Stimulated activated CD8-positive, alpha-beta memory T cell treated with anti-CD3 and anti-CD28 coated beads, Interleukin-2, amount 100 ng/mL, for 1 hour (primary cell): ENCODE results near the gene FAM217A.
"Not testable (repeated sequence)": the region's sequence is repeated elsewhere in the genome, so short reads cannot be mapped to it uniquely, and the experiment has no call there.

Experiments used
- DNase-seq, 2 donors: peaks; one replicate each; pipeline ENCODE4 v3.0.0-alpha.2; 2020; ENCODE audit warnings: low read depth in 2 of 2

FAM217A gene

GRCh38 chr6:4078691-4079471 is at the start of gene FAM217A:
Gene FAM217A (minus strand): TSS chr6:4079137. CDS start chr6:4077414, 1,723 bp downstream.
- no peak for DNase-seq

GRCh38 chr6:4128072-4128471 is 49.1 kb upstream of the FAM217A start:
- no peak for DNase-seq

- DNase-seq = no peak
These were observed 47.3 kb upstream of the FAM217A start for GRCh38 chr6:4125933-4126864.

GRCh38 chr6:4125500-4125899 is 46.6 kb upstream of the FAM217A start:
- no peak for DNase-seq

- DNase-seq = no peak
These were observed 45.4 kb upstream of the FAM217A start for GRCh38 chr6:4124351-4124750.

GRCh38 chr6:4115741-4116140 is 36.8 kb upstream of the FAM217A start:
- DNase-seq = no peak

GRCh38 chr6:4114123-4114522 is 35.2 kb upstream of the FAM217A start:
- DNase-seq = no peak

- no peak for DNase-seq
These were observed 34.7 kb upstream of the FAM217A start for GRCh38 chr6:4113649-4114048.

GRCh38 chr6:4112366-4112765 is 33.4 kb upstream of the FAM217A start:
- no peak for DNase-seq

GRCh38 chr6:4109363-4109815 is 30.5 kb upstream of the FAM217A start:
- not testable (repeated sequence) for DNase-seq

- no peak for DNase-seq
These were observed 29.7 kb upstream of the FAM217A start for GRCh38 chr6:4108561-4109093.

GRCh38 chr6:4107873-4108272 is 28.9 kb upstream of the FAM217A start:
- DNase-seq = no peak

- DNase-seq = no peak
These were observed 27.1 kb upstream of the FAM217A start for GRCh38 chr6:4105980-4106536.

GRCh38 chr6:4103929-4104328 is 25.0 kb upstream of the FAM217A start:
- no peak for DNase-seq

GRCh38 chr6:4102687-4103244 is 23.8 kb upstream of the FAM217A start:
- DNase-seq = no peak

- DNase-seq = no peak
These were observed 22.4 kb upstream of the FAM217A start for GRCh38 chr6:4101298-4101697.

- DNase-seq = no peak
These were observed 21.7 kb upstream of the FAM217A start for GRCh38 chr6:4100655-4101054.

- DNase-seq = no peak
These were observed 14.4 kb upstream of the FAM217A start for GRCh38 chr6:4093288-4093687.

- DNase-seq = no peak
These were observed 13.0 kb upstream of the FAM217A start for GRCh38 chr6:4091941-4092340.

- not testable (repeated sequence) for DNase-seq
These were observed 11.1 kb upstream of the FAM217A start for GRCh38 chr6:4090043-4090442.

GRCh38 chr6:4088704-4089103 is 9.8 kb upstream of the FAM217A start:
- DNase-seq = no peak

GRCh38 chr6:4085332-4085700 is 6.4 kb upstream of the FAM217A start:
- DNase-seq = no peak
